Activated CD4-positive, alpha-beta memory T cell treated with anti-CD3 and anti-CD28 coated beads for 36 hours (primary cell): Measurements from ENCODE around the gene PRDX4. TPM values are rescaled to one million over a fixed set of nuclear protein-coding genes. Genes with fewer than 3 reads are reported as not detected.

ENCODE experiments used
- CTCF ChIA-PET: fragments of 350-600 bp; sonication (Branson Sonifier 250); formaldehyde crosslinking; loops from one replicate; lab custom pipeline; 2021; ENCODE audit warnings: antibody characterized with exemption, inconsistent platforms; lab: Charles Lee
- POLR2A ChIA-PET: fragments of 350-600 bp; sonication (Branson Sonifier 250); formaldehyde crosslinking; loops from one replicate; lab custom pipeline; 2021; ENCODE audit warnings: antibody characterized with exemption; lab: Charles Lee
- DNase-seq: peaks from one replicate; pipeline ENCODE4 v3.0.0-alpha.2; 2020
- H3K27ac Mint-ChIP-seq: one replicate; pipeline ENCODE4 v1.8.0; 2021; ENCODE audit warnings: mixed read lengths
- H3K27me3 Mint-ChIP-seq: one replicate; pipeline ENCODE4 v1.8.0; 2021; ENCODE audit warnings: mixed read lengths
- H3K36me3 Mint-ChIP-seq: one replicate; pipeline ENCODE4 v1.8.0; 2021; ENCODE audit warnings: mixed read lengths
- H3K4me1 Mint-ChIP-seq: one replicate; pipeline ENCODE4 v1.8.0; 2021; ENCODE audit warnings: low read depth, mixed read lengths
- H3K4me3 Mint-ChIP-seq: one replicate; pipeline ENCODE4 v1.8.0; 2021; ENCODE audit warnings: mild to moderate bottlenecking, mixed read lengths
- H3K9me3 Mint-ChIP-seq: one replicate; pipeline ENCODE4 v1.8.0; 2021; ENCODE audit warnings: mixed read lengths
- intact Hi-C: fragments of 100-400 bp; cut with micrococcal nuclease; formaldehyde crosslinking; loops from one replicate; pipeline ENCODE4 v1.15.1; 2023
- total RNA-seq, 2 experiments: library from RNA; stranded (reverse); gene quantifications; one replicate each; pipeline ENCODE4 v1.2.3, GENCODE V29; 2021

Gene PRDX4
- total RNA-seq, 2 experiments from 2014 or later = 56.0 to 59.8 TPM

DNA sequence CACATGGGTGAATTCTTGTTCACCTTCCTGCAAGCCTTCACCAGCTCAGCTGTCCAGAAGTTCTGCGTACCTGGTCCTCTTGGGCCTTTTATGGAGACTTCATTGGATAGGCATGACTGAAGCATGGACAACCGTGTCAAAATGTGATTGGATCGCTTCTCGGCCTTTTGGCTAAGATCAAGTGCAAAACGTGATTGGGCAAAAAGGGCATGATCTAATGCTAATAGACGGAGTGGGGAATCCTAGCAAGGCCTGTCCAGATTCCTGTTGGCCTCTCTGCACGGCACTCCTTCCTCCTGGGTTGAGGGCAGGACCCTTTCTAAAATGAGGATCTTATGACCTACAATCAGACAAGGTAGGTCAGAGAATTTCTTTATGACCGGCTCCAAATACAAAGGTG, 24.9 kb downstream of the PRDX4 start:
- intact Hi-C loops = no loop called here
- Mint-ChIP-seq H3K27me3 (no peaks in the 10 kb centered on the region), H3K4me1 (no peaks in the 10 kb centered on the region), H3K4me3 (no peak overlapping the region), H3K9me3 (no peaks in the 10 kb centered on the region), H3K27ac (no peak overlapping the region), H3K36me3 (no peaks in the 10 kb centered on the region)
- CTCF ChIA-PET = interaction anchor here (8.1 kb wide), 1 partner anchor 210 kb away, joined by 100 read pairs; no protein-coding TSS in a partner anchor
- no peak for DNase-seq
- POLR2A ChIA-PET = no interaction called here

DNA sequence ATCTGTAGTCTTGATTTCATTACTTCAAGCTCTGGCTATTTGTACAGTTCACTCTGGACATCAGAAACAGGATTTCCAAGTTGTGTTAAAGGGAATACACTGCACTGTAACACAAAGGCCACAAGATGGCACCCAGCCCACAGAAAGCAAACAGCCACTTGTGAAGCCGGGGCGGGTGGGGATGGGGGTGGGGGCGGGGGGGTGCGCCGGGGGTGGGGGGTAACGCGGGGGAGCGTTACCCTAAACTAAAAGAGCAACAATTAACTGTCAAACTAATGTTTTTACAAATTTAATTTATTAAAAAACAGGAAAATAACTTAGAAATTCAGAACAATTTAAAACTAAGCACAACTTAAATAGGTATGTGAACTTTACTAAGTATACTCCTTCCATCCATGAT, 27.3 kb downstream of the PRDX4 start:
- no peaks in the 10 kb centered on the region for H3K4me1 Mint-ChIP-seq
- intact Hi-C loops = loop anchor here (1.0 to 2.0 kb wide), 2 partner anchors 88 to 208 kb away; partner anchors contain the start of gene SAT1
- POLR2A ChIA-PET = no interaction called here

DNA sequence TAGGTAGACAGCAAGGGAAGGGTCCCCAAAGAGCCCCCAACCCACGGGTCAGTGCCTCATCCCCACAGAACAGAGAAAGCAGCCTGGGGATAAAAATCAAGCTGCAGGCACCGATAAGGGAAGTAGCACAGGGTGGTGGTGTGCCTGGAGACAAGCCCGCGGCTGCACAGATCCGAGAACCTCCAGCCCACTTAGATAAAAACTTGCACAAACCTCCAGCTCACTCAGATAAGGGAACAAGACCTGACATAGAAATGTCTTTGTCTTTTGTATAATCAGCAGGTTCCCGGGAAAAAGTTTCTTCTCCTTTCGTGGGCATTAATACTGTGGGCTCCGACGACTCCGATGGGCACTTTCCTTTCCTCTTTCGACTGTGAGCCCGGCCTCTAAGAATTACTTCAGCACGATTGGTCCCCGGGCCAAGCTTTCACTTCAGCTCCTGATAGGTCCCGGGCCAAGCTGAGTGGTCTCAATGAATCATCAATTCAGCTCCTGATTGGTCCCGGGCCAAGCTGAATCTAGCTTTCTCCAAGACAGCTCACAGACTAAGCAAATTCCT, 32.4 kb downstream of the PRDX4 start:
- peaks cover 4% of the 10 kb centered on the region for H3K4me1 Mint-ChIP-seq
- ChIA-PET CTCF (interaction anchor here (1.9 kb wide), 1 partner anchor 202 kb away, joined by 11 read pairs; no protein-coding TSS in a partner anchor), POLR2A (no interaction called here)
- peaks cover 7% of the 10 kb centered on the region for H3K36me3 Mint-ChIP-seq
- no peaks in the 10 kb centered on the region for H3K9me3 Mint-ChIP-seq
- no peaks in the 10 kb centered on the region for H3K27me3 Mint-ChIP-seq
- peak overlapping the region; percentile 23 for H3K4me3 Mint-ChIP-seq
- intact Hi-C loops = no loop called here
- DNase-seq = peak; percentile 14
- no peak overlapping the region for H3K27ac Mint-ChIP-seq

More for the DNA sequence above, 27.3 kb downstream of the PRDX4 start:
- no peaks in the 10 kb centered on the region for H3K27me3 Mint-ChIP-seq
- no peaks in the 10 kb centered on the region for H3K36me3 Mint-ChIP-seq
- no peak overlapping the region for H3K27ac Mint-ChIP-seq
- peak; percentile 46 for DNase-seq
- H3K4me3 Mint-ChIP-seq = no peak overlapping the region
- no peaks in the 10 kb centered on the region for H3K9me3 Mint-ChIP-seq
- CTCF ChIA-PET = interaction anchor here (0.6 to 8.1 kb wide), 4 partner anchors 95 to 360 kb away, joined by 4 to 100 read pairs (median 6); partner anchors contain the start of gene EIF2S3

DNA sequence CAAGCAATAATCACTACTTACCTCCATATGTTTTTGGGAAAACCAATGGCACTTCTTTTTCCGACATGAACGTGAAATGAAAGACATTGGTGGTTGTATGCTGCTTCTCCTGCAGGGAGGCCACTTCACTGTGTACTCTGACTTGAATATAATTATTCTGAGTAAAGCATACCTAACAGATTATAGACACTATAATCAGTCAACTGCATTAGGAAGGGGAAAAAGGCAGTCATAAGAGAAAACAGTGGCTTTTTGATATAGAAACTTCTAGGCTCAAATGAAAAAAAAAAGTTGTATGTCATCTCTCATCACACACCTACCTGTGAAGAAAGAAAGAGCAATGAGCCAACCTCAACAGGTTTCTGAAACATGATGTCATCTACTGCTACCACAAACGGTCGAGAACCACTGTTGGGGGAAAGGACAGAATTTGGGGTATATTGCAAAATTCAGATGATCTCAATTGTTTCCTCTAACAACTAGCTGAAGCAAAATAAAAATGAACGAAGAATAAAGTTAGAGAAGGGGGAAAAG, 37.4 kb downstream of the PRDX4 start:
- H3K9me3 Mint-ChIP-seq = no peaks in the 10 kb centered on the region
- ChIA-PET POLR2A (no interaction called here), CTCF (no interaction called here)
- no peak overlapping the region for H3K4me3 Mint-ChIP-seq
- H3K4me1 Mint-ChIP-seq = peaks cover 11% of the 10 kb centered on the region
- intact Hi-C loops = loop anchor here (2.0 kb wide), 1 partner anchor 28 kb away; no protein-coding TSS in a partner anchor
- peaks cover 15% of the 10 kb centered on the region for H3K36me3 Mint-ChIP-seq
- H3K27ac Mint-ChIP-seq = peak overlapping the region; percentile 82
- DNase-seq = no peak
- H3K27me3 Mint-ChIP-seq = no peaks in the 10 kb centered on the region

DNA sequence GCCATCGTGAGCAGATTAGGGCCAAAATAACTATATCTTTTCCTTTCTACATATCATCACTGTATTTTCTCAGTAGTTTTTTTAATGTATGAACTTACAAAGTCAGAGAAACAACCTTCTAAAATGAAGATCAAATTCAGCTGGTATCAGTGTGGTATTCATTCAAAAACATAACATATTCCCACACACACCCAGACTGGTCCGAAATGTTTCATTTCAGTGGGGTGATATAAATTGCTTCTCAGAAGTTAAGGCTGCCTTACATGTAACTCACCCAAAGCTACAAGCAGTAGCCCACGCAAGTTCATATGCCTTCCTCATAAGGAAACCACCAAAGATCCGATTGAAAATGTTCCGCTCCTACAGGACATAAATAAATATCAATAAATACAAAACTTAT, 37.9 kb downstream of the PRDX4 start:
- intact Hi-C loops = loop anchor here (2.0 kb wide), 1 partner anchor 28 kb away; no protein-coding TSS in a partner anchor
- Mint-ChIP-seq H3K4me1 (peaks cover 11% of the 10 kb centered on the region), H3K27ac (peak overlapping the region; percentile 82), H3K9me3 (no peaks in the 10 kb centered on the region), H3K27me3 (no peaks in the 10 kb centered on the region), H3K4me3 (no peak overlapping the region), H3K36me3 (peaks cover 15% of the 10 kb centered on the region)
- ChIA-PET POLR2A (no interaction called here), CTCF (no interaction called here)
- DNase-seq = no peak

DNA sequence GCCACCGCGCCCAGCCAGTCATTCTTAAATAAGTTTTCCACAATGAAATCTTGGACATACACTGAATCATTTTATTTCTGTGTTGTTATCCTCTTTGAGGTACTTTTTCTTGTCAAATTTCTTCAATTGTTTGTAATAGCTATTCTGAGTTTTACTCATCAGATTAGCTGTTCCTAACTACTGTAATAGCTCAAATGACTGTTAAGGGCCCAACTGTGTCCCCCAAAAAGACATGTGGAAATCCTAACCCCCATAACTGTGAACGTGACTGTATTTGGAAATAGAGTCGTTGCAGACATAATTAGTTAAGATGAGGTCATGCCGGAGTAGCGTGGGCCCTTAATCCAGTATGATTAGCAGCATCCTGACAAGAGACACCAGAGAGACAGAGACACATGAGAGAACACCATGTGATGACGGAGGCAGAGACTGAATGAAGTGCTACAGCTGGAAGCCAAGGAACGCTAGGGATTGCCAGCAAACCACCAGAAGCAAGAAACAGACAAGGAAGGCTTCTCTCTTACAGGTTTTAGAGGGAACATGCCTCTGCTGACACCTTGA, 52.9 kb downstream of the PRDX4 start:
- Mint-ChIP-seq H3K27me3 (no peaks in the 10 kb centered on the region), H3K9me3 (no peaks in the 10 kb centered on the region), H3K4me1 (peaks cover 5% of the 10 kb centered on the region), H3K27ac (no peak overlapping the region), H3K36me3 (peaks cover 21% of the 10 kb centered on the region), H3K4me3 (no peak overlapping the region)
- ChIA-PET POLR2A (no interaction called here), CTCF (no interaction called here)
- no peak for DNase-seq
- intact Hi-C loops = no loop called here

DNA sequence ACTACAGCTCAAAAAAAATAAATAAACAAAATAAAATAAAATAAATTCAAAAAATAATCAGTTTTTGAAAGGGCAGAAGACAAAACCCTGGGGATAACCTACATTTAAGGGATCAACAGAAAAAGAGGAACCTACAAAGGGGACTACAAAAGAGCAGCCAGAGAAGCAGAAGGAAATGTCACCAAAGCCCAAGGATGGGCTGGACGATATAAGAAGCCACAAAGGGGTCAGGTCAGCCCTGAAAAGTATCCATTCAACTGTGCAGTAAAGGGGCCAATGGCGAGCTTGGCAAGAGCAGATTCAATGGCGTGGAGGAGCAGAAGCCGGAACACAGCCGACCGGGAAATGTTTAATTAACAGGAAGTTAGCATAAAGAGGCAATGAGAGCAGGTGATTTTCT, 58.9 kb downstream of the PRDX4 start:
- Mint-ChIP-seq H3K9me3 (no peaks in the 10 kb centered on the region), H3K4me3 (no peak overlapping the region), H3K36me3 (peaks cover 25% of the 10 kb centered on the region), H3K27me3 (no peaks in the 10 kb centered on the region), H3K4me1 (peaks cover 6% of the 10 kb centered on the region), H3K27ac (no peak overlapping the region)
- POLR2A ChIA-PET = no interaction called here
- no peak for DNase-seq
- intact Hi-C loops = no loop called here
- CTCF ChIA-PET = interaction anchor here (2.4 kb wide), 1 partner anchor 176 kb away, joined by 7 read pairs; no protein-coding TSS in a partner anchor

DNA sequence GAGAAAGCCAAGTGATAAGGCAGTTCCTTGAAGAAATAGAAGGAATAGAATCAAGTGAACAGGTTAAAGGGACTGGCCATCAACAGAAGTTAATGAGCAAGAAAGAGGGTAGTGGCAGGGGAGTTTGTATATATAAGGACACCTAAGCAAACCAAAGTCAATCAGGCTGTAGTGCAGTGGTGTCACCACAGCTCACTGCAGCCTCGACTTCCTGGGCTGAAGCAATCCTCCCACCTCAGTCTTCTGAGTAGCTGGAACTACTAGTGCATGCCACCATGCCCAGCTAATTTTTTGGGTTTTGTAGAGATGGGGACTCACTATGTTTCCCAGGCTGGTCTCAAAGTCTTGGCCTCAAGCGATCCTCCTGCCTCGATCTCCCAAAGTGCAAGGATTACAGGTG, 59.9 kb downstream of the PRDX4 start:
- DNase-seq = no peak
- no peaks in the 10 kb centered on the region for H3K9me3 Mint-ChIP-seq
- no peaks in the 10 kb centered on the region for H3K27me3 Mint-ChIP-seq
- H3K36me3 Mint-ChIP-seq = peaks cover 30% of the 10 kb centered on the region
- POLR2A ChIA-PET = no interaction called here
- H3K27ac Mint-ChIP-seq = no peak overlapping the region
- CTCF ChIA-PET = interaction anchor here (0.6 to 2.4 kb wide), 2 partner anchors 128 to 175 kb away, joined by 3 to 7 read pairs; no protein-coding TSS in a partner anchor
- peaks cover 14% of the 10 kb centered on the region for H3K4me1 Mint-ChIP-seq
- no peak overlapping the region for H3K4me3 Mint-ChIP-seq
- intact Hi-C loops = no loop called here

DNA sequence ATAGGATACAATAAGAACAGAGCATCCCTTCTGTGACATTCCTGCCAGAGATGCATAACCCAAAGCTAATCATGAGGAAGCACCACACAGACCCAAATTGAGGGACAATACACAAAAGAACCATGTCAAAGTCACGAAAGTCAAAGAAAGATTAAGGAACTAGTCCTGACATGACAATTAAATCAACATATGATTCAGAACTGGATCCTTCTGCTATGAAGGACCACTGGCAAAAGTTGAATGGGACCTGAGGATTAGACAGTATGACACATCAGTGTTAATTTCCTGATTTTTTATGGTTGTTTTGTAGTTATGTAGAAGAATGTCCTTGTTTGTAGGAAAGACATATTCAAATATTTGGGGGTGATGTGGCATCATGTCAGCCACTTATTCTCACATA, 61.9 kb downstream of the PRDX4 start:
- Mint-ChIP-seq H3K4me1 (peaks cover 26% of the 10 kb centered on the region), H3K27ac (no peak overlapping the region), H3K27me3 (no peaks in the 10 kb centered on the region), H3K9me3 (no peaks in the 10 kb centered on the region), H3K36me3 (peaks cover 27% of the 10 kb centered on the region), H3K4me3 (no peak overlapping the region)
- ChIA-PET POLR2A (no interaction called here), CTCF (no interaction called here)
- no peak for DNase-seq
- intact Hi-C loops = no loop called here

DNA sequence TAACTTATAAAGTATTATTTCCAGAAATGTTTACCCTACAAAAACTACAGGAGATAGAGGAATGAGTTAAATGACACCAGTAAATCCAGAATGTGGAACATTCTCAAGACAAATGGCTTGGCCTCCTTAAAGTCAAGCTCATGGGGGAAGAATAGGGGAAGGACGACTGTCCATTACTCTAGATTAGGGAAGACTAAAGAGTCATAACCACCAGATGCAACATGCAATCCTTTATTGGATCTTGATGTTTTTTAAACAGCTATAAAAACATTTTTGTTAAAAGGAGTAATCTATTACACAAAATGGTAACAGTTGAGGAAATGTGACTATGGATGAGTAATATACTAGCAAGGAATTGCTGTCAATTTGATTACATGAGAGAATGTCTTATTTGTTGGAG, 64.7 kb downstream of the PRDX4 start:
- intact Hi-C loops = loop anchor here (1.0 to 2.0 kb wide), 6 partner anchors 11 to 322 kb away; partner anchors contain the start of genes ACOT9, EIF2S3 and SAT1
- Mint-ChIP-seq H3K27me3 (no peaks in the 10 kb centered on the region), H3K36me3 (peaks cover 28% of the 10 kb centered on the region), H3K9me3 (no peaks in the 10 kb centered on the region), H3K27ac (peak overlapping the region; percentile 74), H3K4me3 (no peak overlapping the region), H3K4me1 (peaks cover 33% of the 10 kb centered on the region)
- ChIA-PET CTCF (interaction anchor here (1.3 kb wide), 1 partner anchor 170 kb away, joined by 9 read pairs; no protein-coding TSS in a partner anchor), POLR2A (no interaction called here)
- no peak for DNase-seq

DNA sequence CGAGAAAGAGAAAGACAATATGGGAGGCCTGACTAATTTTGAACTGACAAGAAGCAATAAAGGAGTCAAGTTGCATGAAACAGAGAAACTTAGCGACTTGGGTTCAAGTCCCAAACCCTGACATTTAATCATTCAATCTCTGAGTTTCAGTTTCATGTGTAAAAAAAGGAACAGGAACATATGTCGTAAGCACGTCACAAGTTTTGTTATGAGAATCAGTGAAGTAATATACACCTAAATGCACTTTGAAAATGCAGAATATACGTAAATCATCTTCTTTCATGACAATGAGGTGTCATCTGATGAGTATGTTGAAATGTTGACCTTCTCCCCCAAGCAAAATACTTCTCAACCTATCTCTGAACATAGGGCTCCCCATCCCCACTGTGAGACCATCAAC, 65.4 kb downstream of the PRDX4 start:
- no peaks in the 10 kb centered on the region for H3K27me3 Mint-ChIP-seq
- H3K9me3 Mint-ChIP-seq = no peaks in the 10 kb centered on the region
- peaks cover 33% of the 10 kb centered on the region for H3K4me1 Mint-ChIP-seq
- DNase-seq = no peak
- ChIA-PET POLR2A (interaction anchor here (1.0 kb wide), 1 partner anchor 10 kb away, joined by 4 read pairs; the partner anchor contains the start of gene ACOT9), CTCF (interaction anchor here (1.3 kb wide), 1 partner anchor 169 kb away, joined by 9 read pairs; no protein-coding TSS in a partner anchor)
- intact Hi-C loops = loop anchor here (1.0 to 2.0 kb wide), 6 partner anchors 11 to 322 kb away; partner anchors contain the start of genes ACOT9, EIF2S3 and SAT1
- H3K27ac Mint-ChIP-seq = peak overlapping the region; percentile 92
- peaks cover 28% of the 10 kb centered on the region for H3K36me3 Mint-ChIP-seq
- H3K4me3 Mint-ChIP-seq = peak overlapping the region; percentile 7
